Motor neuron (in vitro differentiated cells): Measurements from ENCODE around the gene EXOC3L2. TPM values are rescaled to one million over a fixed set of nuclear protein-coding genes. Genes with fewer than 3 reads are reported as not detected.
"Not testable (repeated sequence)": the region's sequence is repeated elsewhere in the genome, so short reads cannot be mapped to it uniquely, and the experiment has no call there.

Source experiments
- ATAC-seq, 8 experiments: fragments of 200-7000 bp; cut with Tn5 transposase; replicated peaks in 6 of 8; 2 replicates each; pipeline ENCODE4 v1.8.0; 2021; ENCODE audit warnings: mild to moderate bottlenecking in 8 of 8, moderate library complexity in 8 of 8
- H3K27ac ChIP-seq, 2 donors: fragments of 250-450 bp; sonication (Bioruptor Pico); 2 replicates each; pipeline ENCODE4 v1.9.0; 2021; ENCODE audit warnings: antibody characterized with exemption in 2 of 2, mild to moderate bottlenecking in 2 of 2, moderate library complexity in 1 of 2
- H3K4me1 ChIP-seq, 2 donors: fragments of 250-450 bp; sonication (Bioruptor Pico); replicated peaks in 1 of 2; 2 replicates each; pipeline ENCODE4 v1.6.1; 2021; ENCODE audit warnings: antibody characterized with exemption in 2 of 2, mild to moderate bottlenecking in 2 of 2, moderate library complexity in 1 of 2
- H3K4me3 ChIP-seq, 5 donors: fragments of 250-450 bp; sonication (Bioruptor Pico); 2 replicates each; pipeline ENCODE4 v1.9.0; 2021; ENCODE audit warnings: antibody characterized with exemption in 5 of 5, mild to moderate bottlenecking in 5 of 5, moderate library complexity in 4 of 5
- WGBS, 10 experiments: fragments of 450-650 bp; shearing (Covaris generic); methylation state at CpG; one replicate each; pipeline ENCODE4 v1.0.0; 2022; 5-methylcytosine and 5-hydroxymethylcytosine counted together
- in situ Hi-C, 9 experiments: fragments of 400-800 bp; cut with MboI; loops; one replicate each; pipeline ENCODE4 v1.15.0; 2021; ENCODE audit warnings: low sequenced_read_pairs in 9 of 9, low pct_unique_long_range_greater_than_20kb in 2 of 9; ENCODE audit not compliant: unreplicated experiment in 9 of 9
- total RNA-seq, 8 experiments: library from RNA; unstranded; fragments of 300-600 nt; gene quantifications; 2 replicates each; pipeline versions ENCODE4 v1.2.3 to v1.2.4, GENCODE V29; 2022

The EXOC3L2 gene
- total RNA-seq, 8 experiments from 2014 or later, result 0.04 to 0.51 (median 0.24) TPM; not detected in 1

GRCh38 chr19:45271735-45272108 is 26.5 kb upstream of the EXOC3L2 start:
- in situ Hi-C loops, result no loop called here
- no peak overlapping the region for H3K27ac ChIP-seq
- no peak for ATAC-seq
- 0 to 100% (median 71%) methylated on average over 1 to 5 of the region's 7 CpGs; no CpG with 5 or more reads in 2 of the 10 experiments for WGBS, 10 experiments
- H3K4me1 ChIP-seq, result peaks cover 8 to 11% of the 10 kb centered on the region in 2 donors
- H3K4me3 ChIP-seq, result no peak overlapping the region

- Histone ChIP-seq H3K4me3 (no peak overlapping the region), H3K27ac (no peak overlapping the region), H3K4me1 (peaks cover 8 to 11% of the 10 kb centered on the region in 2 donors)
- in situ Hi-C loops, result no loop called here
- no peak for ATAC-seq
- WGBS, 10 experiments, result 85 to 100% (median 93%) methylated on average over 1 to 3 of the region's 21 CpGs; no CpG with 5 or more reads in 5 of the 10 experiments
These were observed 26.0 kb upstream of the EXOC3L2 start for GRCh38 chr19:45271098-45271734.

- WGBS, 10 experiments, result 83 to 100% (median 98%) methylated on average over 1 to 6 of the region's 13 CpGs; no CpG with 5 or more reads in 4 of the 10 experiments
- H3K4me3 ChIP-seq, in situ Hi-C loops, H3K4me1 ChIP-seq, ATAC-seq, H3K27ac ChIP-seq: not testable (repeated sequence)
These were observed 24.7 kb upstream of the EXOC3L2 start for GRCh38 chr19:45269939-45270338.

- in situ Hi-C loops, result no loop called here
- WGBS, 10 experiments, result 83 to 98% (median 92%) methylated on average over 2 to 10 of the region's 12 CpGs; no CpG with 5 or more reads in 2 of the 10 experiments
- Histone ChIP-seq H3K27ac (no peak overlapping the region), H3K4me1 (no peaks in the 10 kb centered on the region), H3K4me3 (no peak overlapping the region)
- ATAC-seq, result no peak
These were observed 22.1 kb upstream of the EXOC3L2 start for GRCh38 chr19:45267296-45267695.

- WGBS, 10 experiments, result 88 to 100% (median 98%) methylated on average over 1 to 4 of the region's 5 CpGs; no CpG with 5 or more reads in 6 of the 10 experiments
- in situ Hi-C loops, result no loop called here
- no peaks in the 10 kb centered on the region for H3K4me1 ChIP-seq
- ATAC-seq, result no peak
- H3K4me3 ChIP-seq, result no peak overlapping the region
- no peak overlapping the region for H3K27ac ChIP-seq
These were observed 20.2 kb upstream of the EXOC3L2 start for GRCh38 chr19:45265375-45265774.

GRCh38 chr19:45264781-45265317 is 19.6 kb upstream of the EXOC3L2 start:
- no peak for ATAC-seq
- no peaks in the 10 kb centered on the region for H3K4me1 ChIP-seq
- H3K27ac ChIP-seq, result no peak overlapping the region
- WGBS, 10 experiments, result 90 to 97% methylated on average over 2 to 4 of the region's 19 CpGs; no CpG with 5 or more reads in 8 of the 10 experiments
- in situ Hi-C loops, result no loop called here
- no peak overlapping the region for H3K4me3 ChIP-seq

- no peak for ATAC-seq
- WGBS, 10 experiments, result 60 to 100% (median 90%) methylated on average over 1 to 3 of the region's 11 CpGs; no CpG with 5 or more reads in 3 of the 10 experiments
- H3K4me3 ChIP-seq, result no peak overlapping the region
These were observed 17.8 kb upstream of the EXOC3L2 start for GRCh38 chr19:45263013-45263412.

GRCh38 chr19:45262570-45262969 is 17.4 kb upstream of the EXOC3L2 start:
- Histone ChIP-seq H3K27ac (no peak overlapping the region), H3K4me3 (no peak overlapping the region), H3K4me1 (no peaks in the 10 kb centered on the region)
- WGBS, 10 experiments, result 49 to 90% (median 82%) methylated on average over 2 to 5 of the region's 6 CpGs; no CpG with 5 or more reads in 6 of the 10 experiments
- ATAC-seq, result no peak
- in situ Hi-C loops, result no loop called here

More at GRCh38 chr19:45263013-45263412, 17.8 kb upstream of the EXOC3L2 start:
- in situ Hi-C loops, result no loop called here
- Histone ChIP-seq H3K4me1 (no peaks in the 10 kb centered on the region), H3K27ac (no peak overlapping the region)

GRCh38 chr19:45258862-45259261 is 13.7 kb upstream of the EXOC3L2 start:
- 67 to 100% (median 99%) methylated on average over 1 to 7 of the region's 19 CpGs; no CpG with 5 or more reads in 6 of the 10 experiments for WGBS, 10 experiments
- ATAC-seq, result no peak
- H3K27ac ChIP-seq, result no peak overlapping the region
- in situ Hi-C loops, result no loop called here
- no peak overlapping the region for H3K4me3 ChIP-seq
- no peaks in the 10 kb centered on the region for H3K4me1 ChIP-seq

- Histone ChIP-seq H3K4me1 (peaks cover 0 to 5% of the 10 kb centered on the region in 2 donors), H3K4me3 (no peak overlapping the region), H3K27ac (no peak overlapping the region)
- in situ Hi-C loops, result no loop called here
- no peak for ATAC-seq
- WGBS, 10 experiments, result 86 to 100% (median 98%) methylated on average over 1 to 4 of the region's 4 CpGs
These were observed 11.6 kb upstream of the EXOC3L2 start for GRCh38 chr19:45256836-45257235.

GRCh38 chr19:45255611-45256157 is 10.5 kb upstream of the EXOC3L2 start:
- in situ Hi-C loops, result no loop called here
- H3K4me1 ChIP-seq, result peaks cover 0 to 5% of the 10 kb centered on the region in 2 donors
- 73 to 100% (median 84%) methylated on average over 1 to 4 of the region's 9 CpGs; no CpG with 5 or more reads in 4 of the 10 experiments for WGBS, 10 experiments
- no peak for ATAC-seq
- H3K27ac ChIP-seq, result no peak overlapping the region
- no peak overlapping the region for H3K4me3 ChIP-seq

GRCh38 chr19:45254044-45254531 is 8.9 kb upstream of the EXOC3L2 start:
- in situ Hi-C loops, result no loop called here

GRCh38 chr19:45253396-45254027 is 8.3 kb upstream of the EXOC3L2 start:
- in situ Hi-C loops, result no loop called here
- peaks cover 5% of the 10 kb centered on the region in 2 donors for H3K4me1 ChIP-seq
- 94 to 100% (median 98%) methylated on average over 1 to 6 of the region's 12 CpGs; no CpG with 5 or more reads in 7 of the 10 experiments for WGBS, 10 experiments
- H3K4me3 ChIP-seq, result no peak overlapping the region
- no peak for ATAC-seq
- H3K27ac ChIP-seq, result no peak overlapping the region

More at GRCh38 chr19:45254044-45254531, 8.9 kb upstream of the EXOC3L2 start:
- ATAC-seq, result no peak
- no peak overlapping the region for H3K27ac ChIP-seq
- WGBS, 10 experiments, result 80 to 90% methylated on average over 1 to 2 of the region's 11 CpGs; no CpG with 5 or more reads in 8 of the 10 experiments
- no peak overlapping the region for H3K4me3 ChIP-seq
- H3K4me1 ChIP-seq, result peaks cover 5% of the 10 kb centered on the region in 2 donors
